GM23338 (cell line): ENCODE results near the gene CCDC24. TPM values are rescaled to one million over a fixed set of nuclear protein-coding genes. Genes with fewer than 3 reads are reported as not detected.
A peak's percentile ranks its signal among the peaks of the same experiment; 100 is the strongest.

Experiments
- ATAC-seq: fragments of 200-7000 bp; cut with Tn5 transposase; 3 replicates; pipeline ENCODE4 v1.9.1; 2020
- DNase-seq: peaks from one replicate; pipeline ENCODE4 v3.0.0-alpha.2; 2015; ENCODE audit warnings: low spot score
- H2AFZ ChIP-seq: fragments of 200-600 bp; sonication (generic); 2 replicates; pipeline ENCODE4 v1.8.0; 2016; ENCODE audit warnings: antibody characterized with exemption, mild to moderate bottlenecking, moderate library complexity
- H3F3A ChIP-seq: fragments of 200-600 bp; sonication (generic); replicated peaks from 2 replicates; pipeline ENCODE4 v1.8.0; 2017; ENCODE audit warnings: antibody characterized with exemption, mixed run types, low read depth
- H3K27ac ChIP-seq: fragments of 200-600 bp; sonication (generic); 2 replicates; pipeline ENCODE4 v1.6.1; 2016; ENCODE audit warnings: low read depth
- H3K27me3 ChIP-seq: fragments of 200-600 bp; sonication (generic); 2 replicates; pipeline ENCODE4 v1.8.0; 2016; ENCODE audit warnings: mild to moderate bottlenecking, mixed run types, moderate library complexity; ENCODE audit not compliant: insufficient read depth
- H3K36me3 ChIP-seq: fragments of 200-600 bp; sonication (generic); 2 replicates; pipeline ENCODE4 v1.8.0; 2016; ENCODE audit warnings: mild to moderate bottlenecking; ENCODE audit not compliant: insufficient read depth
- H3K4me1 ChIP-seq: fragments of 200-600 bp; sonication (generic); 2 replicates; pipeline ENCODE4 v1.8.0; 2016; ENCODE audit warnings: mild to moderate bottlenecking, moderate library complexity; ENCODE audit not compliant: insufficient read depth
- H3K4me2 ChIP-seq: fragments of 200-600 bp; sonication (generic); 2 replicates; pipeline ENCODE4 v1.7.1; 2017; ENCODE audit warnings: mixed run types
- H3K4me3 ChIP-seq: fragments of 200-600 bp; sonication (generic); 2 replicates; pipeline ENCODE4 v1.6.1; 2016; ENCODE audit warnings: mixed run types
- H3K79me2 ChIP-seq: fragments of 200-600 bp; sonication (generic); replicated peaks from 2 replicates; pipeline ENCODE4 v1.8.0; 2017; ENCODE audit warnings: mild to moderate bottlenecking; ENCODE audit not compliant: insufficient read depth
- H3K9me2 ChIP-seq: fragments of 200-600 bp; sonication (generic); 2 replicates; pipeline ENCODE4 v1.8.0; 2017; ENCODE audit not compliant: insufficient read depth
- H4K20me1 ChIP-seq: fragments of 200-600 bp; sonication (generic); replicated peaks from 2 replicates; pipeline ENCODE4 v1.8.0; 2017; ENCODE audit warnings: mild to moderate bottlenecking; ENCODE audit not compliant: insufficient read depth
- H3K27ac Mint-ChIP-seq: 2 replicates; pipeline ENCODE4 v1.8.0; 2020; ENCODE audit warnings: inconsistent platforms, mild to moderate bottlenecking, moderate library complexity, mixed read lengths
- H3K27me3 Mint-ChIP-seq: 3 replicates; pipeline ENCODE4 v1.8.0; 2022; ENCODE audit warnings: low read depth, mild to moderate bottlenecking, moderate library complexity, mixed read lengths, inconsistent platforms; ENCODE audit not compliant: insufficient read depth, poor library complexity
- H3K36me3 Mint-ChIP-seq: 3 replicates; pipeline ENCODE4 v1.8.0; 2021; ENCODE audit warnings: low read depth, mild to moderate bottlenecking, inconsistent platforms, moderate library complexity, mixed read lengths
- H3K4me1 Mint-ChIP-seq: 3 replicates; pipeline ENCODE4 v1.8.0; 2020; ENCODE audit warnings: mild to moderate bottlenecking, inconsistent platforms, mixed read lengths
- H3K4me3 Mint-ChIP-seq: 3 replicates; pipeline ENCODE4 v1.8.0; 2021; ENCODE audit warnings: moderate library complexity, mild to moderate bottlenecking, inconsistent platforms, mixed read lengths
- H3K9me3 Mint-ChIP-seq: 3 replicates; pipeline ENCODE4 v1.8.0; 2020; ENCODE audit warnings: moderate library complexity, mild to moderate bottlenecking, inconsistent platforms, mixed read lengths
- CREB1 ChIP-seq: fragments of 250-450 bp; sonication (Bioruptor Pico); IDR thresholded peaks from 2 replicates; pipeline ENCODE4 v1.5.0; 2020; ENCODE audit warnings: low read depth, mild to moderate bottlenecking, moderate library complexity
- EZH2 ChIP-seq: fragments of 200-600 bp; sonication (generic); IDR thresholded peaks from one replicate; pipeline ENCODE4 v1.8.0; 2017; ENCODE audit warnings: antibody characterized with exemption, mild to moderate bottlenecking, low read depth; ENCODE audit not compliant: unreplicated experiment
- EZH2phosphoT487 ChIP-seq: fragments of 200-600 bp; sonication (generic); IDR thresholded peaks from one replicate; pipeline ENCODE4 v1.8.1; 2018; ENCODE audit warnings: antibody characterized with exemption; ENCODE audit not compliant: unreplicated experiment
- JUNB ChIP-seq: IDR thresholded peaks from one replicate; pipeline ENCODE4 v1.6.1; 2016; ENCODE audit warnings: antibody characterized with exemption; ENCODE audit not compliant: unreplicated experiment
- NANOG ChIP-seq: IDR thresholded peaks from 2 replicates; pipeline ENCODE4 v1.6.1; 2016; ENCODE audit warnings: antibody characterized with exemption, borderline replicate concordance
- POLR2AphosphoS5 ChIP-seq: IDR thresholded peaks from 2 replicates; pipeline ENCODE4 v1.6.1; 2016; ENCODE audit warnings: antibody characterized with exemption, low read depth
- STAT1 ChIP-seq: IDR thresholded peaks from one replicate; pipeline ENCODE4 v1.6.1; 2016; ENCODE audit warnings: antibody characterized with exemption; ENCODE audit not compliant: unreplicated experiment
- ZNF114 ChIP-seq: fragments of 250-450 bp; sonication (Bioruptor Pico); IDR thresholded peaks from 2 replicates; pipeline ENCODE4 v1.5.0; 2020; ENCODE audit warnings: mild to moderate bottlenecking, moderate library complexity
- ZNF331 ChIP-seq: fragments of 250-450 bp; sonication (Bioruptor Pico); IDR thresholded peaks from 2 replicates; pipeline ENCODE4 v1.5.0; 2020; ENCODE audit warnings: low read depth, mild to moderate bottlenecking, moderate library complexity
- polyA plus RNA-seq: library from polyadenylated mRNA; unstranded; fragments of >200 nt; fragmentation: Nextera tagmentation; extraction: Ambion mirVana; gene quantifications from 2 replicates; pipeline ENCODE4 v1.2.1, GENCODE V29; 2016
- total RNA-seq: library from RNA; depleted of rRNA; stranded (reverse); fragments of >200 nt; shearing (Covaris generic); gene quantifications from 2 replicates; pipeline ENCODE4 v1.2.3, GENCODE V29; 2014
- TF ChIP-seq, protein P1 (sequence below): IDR thresholded peaks from one replicate; pipeline ENCODE4 v1.6.1; 2018; ENCODE audit warnings: antibody characterized with exemption; ENCODE audit not compliant: unreplicated experiment
- TF ChIP-seq, protein P2 (sequence below): IDR thresholded peaks from 2 replicates; pipeline ENCODE4 v1.6.1; 2016; ENCODE audit warnings: antibody characterized with exemption
- TF ChIP-seq, protein P3 (sequence below): fragments of 250-450 bp; sonication (Bioruptor Pico); IDR thresholded peaks from 2 replicates; pipeline ENCODE4 v1.5.0; 2020; ENCODE audit warnings: mild to moderate bottlenecking, moderate library complexity
- TF ChIP-seq, protein P4 (sequence below), 2 experiments: fragments of 200-600 bp in 1 of 2; sonication (generic) in 1 of 2; conservative IDR thresholded peaks; 2 replicates each; pipeline versions ENCODE4 v1.5.1 to v1.6.1; 2016 to 2017; ENCODE audit warnings: antibody characterized with exemption in 2 of 2, low read depth in 2 of 2, mild to moderate bottlenecking in 2 of 2, moderate library complexity in 1 of 2

The CCDC24 gene
- total and polyA plus RNA-seq, 2 experiments from 2014 or later: 8.3 to 17.2 TPM

DNA sequence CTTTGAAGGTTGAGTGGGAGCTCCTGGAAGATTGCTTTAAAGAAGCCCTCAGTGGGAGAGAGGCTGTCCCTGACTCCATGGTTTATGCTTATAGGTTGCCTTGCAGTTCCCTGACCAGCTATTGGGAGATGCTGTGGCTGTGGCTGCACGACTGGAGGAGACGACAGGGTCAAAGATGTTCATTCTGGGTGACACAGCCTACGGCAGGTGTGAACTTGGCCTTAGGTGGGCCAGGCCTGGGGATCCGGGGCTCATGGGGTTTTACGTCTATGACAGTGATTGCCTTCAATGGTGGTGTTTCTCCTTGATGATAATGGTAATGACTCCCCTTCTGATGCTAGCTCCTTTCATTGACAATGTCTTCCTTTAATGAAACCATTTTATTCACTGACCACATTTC lies 20.9 kb upstream of the CCDC24 start:
- peak overlapping the region; percentile 89 for H3K27ac Mint-ChIP-seq

More for the DNA sequence above, 20.9 kb upstream of the CCDC24 start:
- DNase-seq (no peak), ATAC-seq (no peak)
- no peak overlapping the region for H3K27ac ChIP-seq
- H3K27me3 Mint-ChIP-seq: peaks cover 13% of the 10 kb centered on the region
- H3K4me1 Mint-ChIP-seq: peaks cover 18% of the 10 kb centered on the region
- no peaks in the 10 kb centered on the region for H3K9me3 Mint-ChIP-seq
- no peak overlapping the region; the same call in 1 of the 2 replicates for H2AFZ ChIP-seq
- no peaks in the 10 kb centered on the region for H3K27me3 ChIP-seq
- peaks cover 3% of the 10 kb centered on the region; the same call in 1 of the 2 replicates for H3F3A ChIP-seq
- H4K20me1 ChIP-seq: peaks cover 4% of the 10 kb centered on the region
- H3K36me3 ChIP-seq: no peaks in the 10 kb centered on the region
- peak overlapping the region; percentile 99 for H3K4me3 Mint-ChIP-seq
- H3K79me2 ChIP-seq: peaks cover 12% of the 10 kb centered on the region
- peaks cover 39% of the 10 kb centered on the region for H3K36me3 Mint-ChIP-seq
- H3K4me2 ChIP-seq: peak overlapping the region; percentile 98
- H3K9me2 ChIP-seq: no peaks in the 10 kb centered on the region
- H3K4me1 ChIP-seq: peaks cover 18% of the 10 kb centered on the region
- no peak for TF ChIP-seq POLR2AphosphoS5
- no peak for TF ChIP-seq EZH2phosphoT487
- TF ChIP-seq CREB1: no peak
- no peak for TF ChIP-seq JUNB
- TF ChIP-seq, protein P1, sequence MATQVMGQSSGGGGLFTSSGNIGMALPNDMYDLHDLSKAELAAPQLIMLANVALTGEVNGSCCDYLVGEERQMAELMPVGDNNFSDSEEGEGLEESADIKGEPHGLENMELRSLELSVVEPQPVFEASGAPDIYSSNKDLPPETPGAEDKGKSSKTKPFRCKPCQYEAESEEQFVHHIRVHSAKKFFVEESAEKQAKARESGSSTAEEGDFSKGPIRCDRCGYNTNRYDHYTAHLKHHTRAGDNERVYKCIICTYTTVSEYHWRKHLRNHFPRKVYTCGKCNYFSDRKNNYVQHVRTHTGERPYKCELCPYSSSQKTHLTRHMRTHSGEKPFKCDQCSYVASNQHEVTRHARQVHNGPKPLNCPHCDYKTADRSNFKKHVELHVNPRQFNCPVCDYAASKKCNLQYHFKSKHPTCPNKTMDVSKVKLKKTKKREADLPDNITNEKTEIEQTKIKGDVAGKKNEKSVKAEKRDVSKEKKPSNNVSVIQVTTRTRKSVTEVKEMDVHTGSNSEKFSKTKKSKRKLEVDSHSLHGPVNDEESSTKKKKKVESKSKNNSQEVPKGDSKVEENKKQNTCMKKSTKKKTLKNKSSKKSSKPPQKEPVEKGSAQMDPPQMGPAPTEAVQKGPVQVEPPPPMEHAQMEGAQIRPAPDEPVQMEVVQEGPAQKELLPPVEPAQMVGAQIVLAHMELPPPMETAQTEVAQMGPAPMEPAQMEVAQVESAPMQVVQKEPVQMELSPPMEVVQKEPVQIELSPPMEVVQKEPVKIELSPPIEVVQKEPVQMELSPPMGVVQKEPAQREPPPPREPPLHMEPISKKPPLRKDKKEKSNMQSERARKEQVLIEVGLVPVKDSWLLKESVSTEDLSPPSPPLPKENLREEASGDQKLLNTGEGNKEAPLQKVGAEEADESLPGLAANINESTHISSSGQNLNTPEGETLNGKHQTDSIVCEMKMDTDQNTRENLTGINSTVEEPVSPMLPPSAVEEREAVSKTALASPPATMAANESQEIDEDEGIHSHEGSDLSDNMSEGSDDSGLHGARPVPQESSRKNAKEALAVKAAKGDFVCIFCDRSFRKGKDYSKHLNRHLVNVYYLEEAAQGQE: no peak
- TF ChIP-seq, protein P2, sequence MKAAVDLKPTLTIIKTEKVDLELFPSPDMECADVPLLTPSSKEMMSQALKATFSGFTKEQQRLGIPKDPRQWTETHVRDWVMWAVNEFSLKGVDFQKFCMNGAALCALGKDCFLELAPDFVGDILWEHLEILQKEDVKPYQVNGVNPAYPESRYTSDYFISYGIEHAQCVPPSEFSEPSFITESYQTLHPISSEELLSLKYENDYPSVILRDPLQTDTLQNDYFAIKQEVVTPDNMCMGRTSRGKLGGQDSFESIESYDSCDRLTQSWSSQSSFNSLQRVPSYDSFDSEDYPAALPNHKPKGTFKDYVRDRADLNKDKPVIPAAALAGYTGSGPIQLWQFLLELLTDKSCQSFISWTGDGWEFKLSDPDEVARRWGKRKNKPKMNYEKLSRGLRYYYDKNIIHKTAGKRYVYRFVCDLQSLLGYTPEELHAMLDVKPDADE: no peak
- TF ChIP-seq ZNF331 (CRISPR knock-in tag): no peak
- no peak for TF ChIP-seq NANOG
- TF ChIP-seq, protein P3, sequence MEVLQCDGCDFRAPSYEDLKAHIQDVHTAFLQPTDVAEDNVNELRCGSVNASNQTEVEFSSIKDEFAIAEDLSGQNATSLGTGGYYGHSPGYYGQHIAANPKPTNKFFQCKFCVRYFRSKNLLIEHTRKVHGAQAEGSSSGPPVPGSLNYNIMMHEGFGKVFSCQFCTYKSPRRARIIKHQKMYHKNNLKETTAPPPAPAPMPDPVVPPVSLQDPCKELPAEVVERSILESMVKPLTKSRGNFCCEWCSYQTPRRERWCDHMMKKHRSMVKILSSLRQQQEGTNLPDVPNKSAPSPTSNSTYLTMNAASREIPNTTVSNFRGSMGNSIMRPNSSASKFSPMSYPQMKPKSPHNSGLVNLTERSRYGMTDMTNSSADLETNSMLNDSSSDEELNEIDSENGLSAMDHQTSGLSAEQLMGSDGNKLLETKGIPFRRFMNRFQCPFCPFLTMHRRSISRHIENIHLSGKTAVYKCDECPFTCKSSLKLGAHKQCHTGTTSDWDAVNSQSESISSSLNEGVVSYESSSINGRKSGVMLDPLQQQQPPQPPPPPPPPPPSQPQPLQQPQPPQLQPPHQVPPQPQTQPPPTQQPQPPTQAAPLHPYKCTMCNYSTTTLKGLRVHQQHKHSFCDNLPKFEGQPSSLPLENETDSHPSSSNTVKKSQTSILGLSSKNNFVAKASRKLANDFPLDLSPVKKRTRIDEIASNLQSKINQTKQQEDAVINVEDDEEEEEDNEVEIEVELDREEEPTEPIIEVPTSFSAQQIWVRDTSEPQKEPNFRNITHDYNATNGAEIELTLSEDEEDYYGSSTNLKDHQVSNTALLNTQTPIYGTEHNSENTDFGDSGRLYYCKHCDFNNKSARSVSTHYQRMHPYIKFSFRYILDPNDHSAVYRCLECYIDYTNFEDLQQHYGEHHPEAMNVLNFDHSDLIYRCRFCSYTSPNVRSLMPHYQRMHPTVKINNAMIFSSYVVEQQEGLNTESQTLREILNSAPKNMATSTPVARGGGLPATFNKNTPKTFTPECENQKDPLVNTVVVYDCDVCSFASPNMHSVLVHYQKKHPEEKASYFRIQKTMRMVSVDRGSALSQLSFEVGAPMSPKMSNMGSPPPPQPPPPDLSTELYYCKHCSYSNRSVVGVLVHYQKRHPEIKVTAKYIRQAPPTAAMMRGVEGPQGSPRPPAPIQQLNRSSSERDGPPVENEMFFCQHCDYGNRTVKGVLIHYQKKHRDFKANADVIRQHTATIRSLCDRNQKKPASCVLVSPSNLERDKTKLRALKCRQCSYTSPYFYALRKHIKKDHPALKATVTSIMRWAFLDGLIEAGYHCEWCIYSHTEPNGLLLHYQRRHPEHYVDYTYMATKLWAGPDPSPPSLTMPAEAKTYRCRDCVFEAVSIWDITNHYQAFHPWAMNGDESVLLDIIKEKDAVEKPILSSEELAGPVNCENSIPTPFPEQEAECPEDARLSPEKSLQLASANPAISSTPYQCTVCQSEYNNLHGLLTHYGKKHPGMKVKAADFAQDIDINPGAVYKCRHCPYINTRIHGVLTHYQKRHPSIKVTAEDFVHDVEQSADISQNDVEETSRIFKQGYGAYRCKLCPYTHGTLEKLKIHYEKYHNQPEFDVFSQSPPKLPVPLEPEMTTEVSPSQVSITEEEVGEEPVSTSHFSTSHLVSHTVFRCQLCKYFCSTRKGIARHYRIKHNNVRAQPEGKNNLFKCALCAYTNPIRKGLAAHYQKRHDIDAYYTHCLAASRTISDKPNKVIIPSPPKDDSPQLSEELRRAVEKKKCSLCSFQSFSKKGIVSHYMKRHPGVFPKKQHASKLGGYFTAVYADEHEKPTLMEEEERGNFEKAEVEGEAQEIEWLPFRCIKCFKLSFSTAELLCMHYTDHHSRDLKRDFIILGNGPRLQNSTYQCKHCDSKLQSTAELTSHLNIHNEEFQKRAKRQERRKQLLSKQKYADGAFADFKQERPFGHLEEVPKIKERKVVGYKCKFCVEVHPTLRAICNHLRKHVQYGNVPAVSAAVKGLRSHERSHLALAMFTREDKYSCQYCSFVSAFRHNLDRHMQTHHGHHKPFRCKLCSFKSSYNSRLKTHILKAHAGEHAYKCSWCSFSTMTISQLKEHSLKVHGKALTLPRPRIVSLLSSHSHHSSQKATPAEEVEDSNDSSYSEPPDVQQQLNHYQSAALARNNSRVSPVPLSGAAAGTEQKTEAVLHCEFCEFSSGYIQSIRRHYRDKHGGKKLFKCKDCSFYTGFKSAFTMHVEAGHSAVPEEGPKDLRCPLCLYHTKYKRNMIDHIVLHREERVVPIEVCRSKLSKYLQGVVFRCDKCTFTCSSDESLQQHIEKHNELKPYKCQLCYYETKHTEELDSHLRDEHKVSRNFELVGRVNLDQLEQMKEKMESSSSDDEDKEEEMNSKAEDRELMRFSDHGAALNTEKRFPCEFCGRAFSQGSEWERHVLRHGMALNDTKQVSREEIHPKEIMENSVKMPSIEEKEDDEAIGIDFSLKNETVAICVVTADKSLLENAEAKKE (CRISPR knock-in tag): no peak
- no peak for TF ChIP-seq STAT1
- no peak for TF ChIP-seq EZH2
- TF ChIP-seq, protein P4, sequence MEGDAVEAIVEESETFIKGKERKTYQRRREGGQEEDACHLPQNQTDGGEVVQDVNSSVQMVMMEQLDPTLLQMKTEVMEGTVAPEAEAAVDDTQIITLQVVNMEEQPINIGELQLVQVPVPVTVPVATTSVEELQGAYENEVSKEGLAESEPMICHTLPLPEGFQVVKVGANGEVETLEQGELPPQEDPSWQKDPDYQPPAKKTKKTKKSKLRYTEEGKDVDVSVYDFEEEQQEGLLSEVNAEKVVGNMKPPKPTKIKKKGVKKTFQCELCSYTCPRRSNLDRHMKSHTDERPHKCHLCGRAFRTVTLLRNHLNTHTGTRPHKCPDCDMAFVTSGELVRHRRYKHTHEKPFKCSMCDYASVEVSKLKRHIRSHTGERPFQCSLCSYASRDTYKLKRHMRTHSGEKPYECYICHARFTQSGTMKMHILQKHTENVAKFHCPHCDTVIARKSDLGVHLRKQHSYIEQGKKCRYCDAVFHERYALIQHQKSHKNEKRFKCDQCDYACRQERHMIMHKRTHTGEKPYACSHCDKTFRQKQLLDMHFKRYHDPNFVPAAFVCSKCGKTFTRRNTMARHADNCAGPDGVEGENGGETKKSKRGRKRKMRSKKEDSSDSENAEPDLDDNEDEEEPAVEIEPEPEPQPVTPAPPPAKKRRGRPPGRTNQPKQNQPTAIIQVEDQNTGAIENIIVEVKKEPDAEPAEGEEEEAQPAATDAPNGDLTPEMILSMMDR (conservative IDR thresholded peaks at IDR 0.05; ENCODE audit: low read depth in 2 of 2): no peak
- no peak for TF ChIP-seq ZNF114
- peak overlapping the region; percentile 100 for H3K4me3 ChIP-seq
